HepG2 (cell line): ENCODE results near the gene LSM2.
"Not testable (repeated sequence)": the region's sequence is repeated elsewhere in the genome, so short reads cannot be mapped to it uniquely, and the experiment has no call there.

Experiments
- DR1 ChIP-seq: sonication (generic); formaldehyde crosslinking; IDR thresholded peaks from 2 replicates; pipeline ENCODE4 v1.8.0; 2021; ENCODE audit warnings: mild to moderate bottlenecking, missing genetic modification reagents, inconsistent platforms
- NFIC ChIP-seq: IDR thresholded peaks from 2 replicates; pipeline ENCODE4 v1.6.1; 2012; ENCODE audit warnings: mild to moderate bottlenecking, low read length, inconsistent platforms
- SIN3A ChIP-seq: IDR thresholded peaks from 2 replicates; pipeline ENCODE4 v1.6.1; 2011; ENCODE audit warnings: low read depth, mild to moderate bottlenecking, control low read depth, low read length, borderline replicate concordance
- TAF1 ChIP-seq: sonication (generic); formaldehyde crosslinking; IDR thresholded peaks from 2 replicates; pipeline ENCODE4 v1.4.0; 2020; ENCODE audit warnings: missing genetic modification reagents
- ZNF263 ChIP-seq: sonication (generic); formaldehyde crosslinking; IDR thresholded peaks from 2 replicates; pipeline ENCODE4 v1.4.0; 2020; ENCODE audit warnings: missing genetic modification reagents
- ZNF329 ChIP-seq: sonication (generic); formaldehyde crosslinking; IDR thresholded peaks from 2 replicates; pipeline ENCODE4 v1.9.0; 2021; ENCODE audit warnings: low read depth, mild to moderate bottlenecking, missing genetic modification reagents
- ZNF468 ChIP-seq: sonication (generic); formaldehyde crosslinking; IDR thresholded peaks from 2 replicates; pipeline ENCODE4 v1.8.0; 2022; ENCODE audit warnings: mild to moderate bottlenecking, moderate library complexity, missing genetic modification reagents
- TF ChIP-seq, protein P1 (sequence below): IDR thresholded peaks from 2 replicates; pipeline ENCODE4 v1.6.1; 2012; ENCODE audit warnings: low read depth, low read length, improper control_type of control experiment

DNA sequence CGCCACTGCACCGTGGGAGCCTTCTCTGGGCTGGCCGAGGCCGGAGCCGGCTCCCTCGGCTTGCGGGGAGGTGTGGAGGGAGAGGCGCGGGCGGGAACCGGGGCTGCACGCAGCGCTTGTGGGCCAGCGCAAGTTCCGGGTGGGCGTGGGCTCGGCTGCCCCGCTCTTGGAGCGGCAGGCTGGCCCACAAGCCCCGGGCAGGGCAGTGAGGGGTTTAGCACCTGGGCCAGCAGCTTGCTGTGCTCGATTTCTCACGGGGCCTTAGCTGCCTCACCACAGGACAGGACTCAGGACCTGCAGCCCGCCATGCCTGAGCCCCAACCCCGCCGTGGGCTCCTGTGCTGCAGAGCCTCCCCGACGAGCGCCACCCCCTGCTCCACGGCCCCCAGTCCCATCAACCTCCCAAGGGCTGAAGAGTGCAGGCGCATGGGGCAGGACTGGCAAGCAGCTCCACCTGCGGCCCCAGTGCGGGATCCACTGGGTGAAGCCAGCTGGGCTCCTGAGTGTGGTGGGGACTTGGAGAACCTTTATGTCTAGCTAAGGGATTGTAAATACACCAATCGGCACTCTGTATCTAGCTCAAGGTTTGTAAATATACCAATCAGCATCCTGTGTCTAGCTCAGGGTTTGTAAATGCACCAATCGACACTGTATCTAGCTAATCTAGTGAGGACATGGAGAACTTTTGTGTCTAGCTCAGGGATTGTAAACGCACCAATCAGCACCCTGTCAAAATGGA, 45.4 kb upstream of the LSM2 start:
- TF ChIP-seq ZNF329 (CRISPR knock-in tag); ZNF468; DR1 (CRISPR knock-in tag); TAF1; ZNF263; NFIC; SIN3A: not testable (repeated sequence)
- TF ChIP-seq, protein P1, sequence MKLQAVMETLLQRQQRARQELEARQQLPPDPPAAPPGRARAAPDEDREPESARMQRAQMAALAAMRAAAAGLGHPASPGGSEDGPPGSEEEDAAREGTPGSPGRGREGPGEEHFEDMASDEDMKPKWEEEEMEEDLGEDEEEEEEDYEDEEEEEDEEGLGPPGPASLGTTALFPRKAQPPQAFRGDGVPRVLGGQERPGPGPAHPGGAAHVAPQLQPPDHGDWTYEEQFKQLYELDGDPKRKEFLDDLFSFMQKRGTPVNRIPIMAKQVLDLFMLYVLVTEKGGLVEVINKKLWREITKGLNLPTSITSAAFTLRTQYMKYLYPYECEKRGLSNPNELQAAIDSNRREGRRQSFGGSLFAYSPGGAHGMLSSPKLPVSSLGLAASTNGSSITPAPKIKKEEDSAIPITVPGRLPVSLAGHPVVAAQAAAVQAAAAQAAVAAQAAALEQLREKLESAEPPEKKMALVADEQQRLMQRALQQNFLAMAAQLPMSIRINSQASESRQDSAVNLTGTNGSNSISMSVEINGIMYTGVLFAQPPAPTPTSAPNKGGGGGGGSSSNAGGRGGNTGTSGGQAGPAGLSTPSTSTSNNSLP: not testable (repeated sequence)
